Large intestine (tissue), 3 donors: ENCODE results near the gene ZNF605. TPM values are rescaled to one million over a fixed set of nuclear protein-coding genes. Genes with fewer than 3 reads are reported as not detected.
A peak's percentile ranks its signal among the peaks of the same experiment; 100 is the strongest.
"Not testable (repeated sequence)": the region's sequence is repeated elsewhere in the genome, so short reads cannot be mapped to it uniquely, and the experiment has no call there.

Experiments
- DNase-seq, 2 donors: peaks; one replicate each; pipeline versions ENCODE4 v3.0.0 to v3.0.0-alpha.2; 2013
- H3K27ac ChIP-seq: one replicate; pipeline ENCODE4 v1.5.1; 2013; ENCODE audit warnings: low read length
- H3K27me3 ChIP-seq: 2 replicates; pipeline ENCODE4 v1.6.1; 2013; ENCODE audit warnings: low read length; ENCODE audit not compliant: control insufficient read depth, insufficient read depth
- H3K36me3 ChIP-seq: 2 replicates; pipeline ENCODE4 v1.6.1; 2013; ENCODE audit warnings: low read length; ENCODE audit not compliant: control insufficient read depth, insufficient read depth
- H3K4me1 ChIP-seq: one replicate; pipeline ENCODE4 v1.6.1; 2013; ENCODE audit warnings: low read length; ENCODE audit not compliant: control insufficient read depth, insufficient read depth
- H3K4me3 ChIP-seq: one replicate; pipeline ENCODE4 v1.5.1; 2013; ENCODE audit warnings: low read length
- H3K9me3 ChIP-seq: one replicate; pipeline ENCODE4 v1.6.1; 2013; ENCODE audit warnings: mild to moderate bottlenecking, low read depth, low read length, moderate library complexity; ENCODE audit not compliant: control insufficient read depth
- WGBS: methylation state at CpG from one replicate; pipeline ENCODE4 v1.1.5; 2013; ENCODE audit warnings: low lambda C conversion rate; ENCODE audit not compliant: insufficient coverage; 5-methylcytosine and 5-hydroxymethylcytosine counted together
- polyA plus RNA-seq: library from polyadenylated mRNA; unstranded; fragments of 120-200 nt; gene quantifications from one replicate; pipeline ENCODE4 v1.2.1, GENCODE V29; 2013

The ZNF605 gene
- polyA plus RNA-seq, 1 donor = 20.0 TPM

- no CpG with 5 or more reads among the region's 85 CpGs for WGBS
Measured at GRCh38 chr12:132908145-132909029, 47.7 kb downstream of the ZNF605 start.

GRCh38 chr12:132907789-132908144 is 48.3 kb downstream of the ZNF605 start:
- Histone ChIP-seq H3K27me3 (peaks cover 28% of the 10 kb centered on the region), H3K4me3 (peak overlapping the region; percentile 65), H3K9me3 (peaks cover 29% of the 10 kb centered on the region)
- no CpG with 5 or more reads among the region's 23 CpGs for WGBS
- not testable (repeated sequence) for H3K27ac ChIP-seq, DNase-seq, H3K4me1 ChIP-seq, H3K36me3 ChIP-seq

More at GRCh38 chr12:132908145-132909029, 47.7 kb downstream of the ZNF605 start:
- Histone ChIP-seq H3K4me1 (no peaks in the 10 kb centered on the region), H3K27me3 (peaks cover 28% of the 10 kb centered on the region), H3K27ac (peak overlapping the region; percentile 32), H3K36me3 (no peaks in the 10 kb centered on the region), H3K4me3 (peak overlapping the region; percentile 65), H3K9me3 (peaks cover 31% of the 10 kb centered on the region)
- DNase-seq = peak; percentile 95 to 97

GRCh38 chr12:132907216-132907615 is 48.9 kb downstream of the ZNF605 start:
- Histone ChIP-seq H3K9me3 (peaks cover 26% of the 10 kb centered on the region), H3K4me1 (no peaks in the 10 kb centered on the region), H3K4me3 (no peak overlapping the region), H3K27me3 (peaks cover 28% of the 10 kb centered on the region), H3K36me3 (no peaks in the 10 kb centered on the region), H3K27ac (no peak overlapping the region)
- DNase-seq = no peak
- 20% methylated on average over 1 of the region's 16 CpGs for WGBS

- 42% methylated on average over 4 of the region's 30 CpGs for WGBS
- Histone ChIP-seq H3K4me3 (no peak overlapping the region), H3K36me3 (no peaks in the 10 kb centered on the region), H3K27ac (no peak overlapping the region), H3K27me3 (peaks cover 28% of the 10 kb centered on the region), H3K9me3 (peaks cover 19% of the 10 kb centered on the region), H3K4me1 (no peaks in the 10 kb centered on the region)
- DNase-seq = peak; percentile 50
Measured at GRCh38 chr12:132904718-132905328, 51.3 kb downstream of the ZNF605 start.

GRCh38 chr12:132899033-132899432 is 57.1 kb downstream of the ZNF605 start:
- H3K36me3 ChIP-seq = no peaks in the 10 kb centered on the region
- H3K4me3 ChIP-seq = no peak overlapping the region
- no peaks in the 10 kb centered on the region for H3K27me3 ChIP-seq
- WGBS = no CpG with 5 or more reads among the region's 5 CpGs
- no peak overlapping the region for H3K27ac ChIP-seq
- no peak for DNase-seq
- no peaks in the 10 kb centered on the region for H3K4me1 ChIP-seq
- no peaks in the 10 kb centered on the region for H3K9me3 ChIP-seq

- Histone ChIP-seq H3K9me3 (no peaks in the 10 kb centered on the region), H3K27ac (no peak overlapping the region), H3K27me3 (no peaks in the 10 kb centered on the region), H3K36me3 (peaks cover 3% of the 10 kb centered on the region), H3K4me1 (no peaks in the 10 kb centered on the region), H3K4me3 (no peak overlapping the region)
- no CpG with 5 or more reads among the region's 6 CpGs for WGBS
- DNase-seq = no peak
Measured at GRCh38 chr12:132888852-132889251, 67.3 kb downstream of the ZNF605 start.

- WGBS = 40% methylated on average over 1 of the region's 84 CpGs
- peak within 1 kb of the TSS; percentile 88 for H3K4me3 ChIP-seq
- peak; percentile 98 to 99 for DNase-seq
- H3K27ac ChIP-seq = peak within 1 kb of the TSS; percentile 97
- H3K36me3 ChIP-seq = peaks cover 9% of the 10 kb centered on the region
- H3K27me3 ChIP-seq = no peaks in the 10 kb centered on the region
- H3K9me3 ChIP-seq = no peaks in the 10 kb centered on the region
- H3K4me1 ChIP-seq = no peaks in the 10 kb centered on the region
Measured at GRCh38 chr12:132887513-132888351, 68.4 kb downstream of the ZNF605 start, which contains the start of gene CHFR. Gene CHFR, minus strand, starts transcription at chr12:132887605. Its CDS starts 277 bp downstream, at chr12:132887328.

- 80% methylated on average over 3 of the region's 64 CpGs for WGBS
- Histone ChIP-seq H3K36me3 (peaks cover 10% of the 10 kb centered on the region), H3K4me1 (no peaks in the 10 kb centered on the region), H3K9me3 (no peaks in the 10 kb centered on the region), H3K27ac (no peak overlapping the region), H3K27me3 (no peaks in the 10 kb centered on the region), H3K4me3 (peak overlapping the region; percentile 63)
- no peak for DNase-seq
Measured at GRCh38 chr12:132886529-132887477, 69.3 kb downstream of the ZNF605 start.

- WGBS = 66% methylated on average over 2 of the region's 7 CpGs
- Histone ChIP-seq H3K27me3 (no peaks in the 10 kb centered on the region), H3K36me3 (peaks cover 16% of the 10 kb centered on the region), H3K9me3 (no peaks in the 10 kb centered on the region), H3K4me3 (no peak overlapping the region), H3K27ac (no peak overlapping the region), H3K4me1 (no peaks in the 10 kb centered on the region)
- DNase-seq = no peak
Measured at GRCh38 chr12:132881818-132882217, 74.3 kb downstream of the ZNF605 start.
